DND-41 (cell line): Measurements from ENCODE around the gene IRF4.

Experiments used
- EZH2 ChIP-seq: IDR thresholded peaks from 3 replicates; pipeline ENCODE4 v1.6.1; 2012; ENCODE audit warnings: borderline replicate concordance, low read depth, mild to moderate bottlenecking, moderate library complexity, low read length, inconsistent platforms; ENCODE audit not compliant: severe bottlenecking
- TF ChIP-seq, protein P1 (sequence below): IDR thresholded peaks from 2 replicates; pipeline ENCODE4 v1.5.1; 2012; ENCODE audit warnings: borderline replicate concordance, low read length, moderate library complexity, mild to moderate bottlenecking; ENCODE audit not compliant: poor library complexity, severe bottlenecking; ENCODE audit errors: extremely low read depth

GRCh38 chr6:367298-367794 is 24.2 kb upstream of the IRF4 start:
- TF ChIP-seq, protein P1, sequence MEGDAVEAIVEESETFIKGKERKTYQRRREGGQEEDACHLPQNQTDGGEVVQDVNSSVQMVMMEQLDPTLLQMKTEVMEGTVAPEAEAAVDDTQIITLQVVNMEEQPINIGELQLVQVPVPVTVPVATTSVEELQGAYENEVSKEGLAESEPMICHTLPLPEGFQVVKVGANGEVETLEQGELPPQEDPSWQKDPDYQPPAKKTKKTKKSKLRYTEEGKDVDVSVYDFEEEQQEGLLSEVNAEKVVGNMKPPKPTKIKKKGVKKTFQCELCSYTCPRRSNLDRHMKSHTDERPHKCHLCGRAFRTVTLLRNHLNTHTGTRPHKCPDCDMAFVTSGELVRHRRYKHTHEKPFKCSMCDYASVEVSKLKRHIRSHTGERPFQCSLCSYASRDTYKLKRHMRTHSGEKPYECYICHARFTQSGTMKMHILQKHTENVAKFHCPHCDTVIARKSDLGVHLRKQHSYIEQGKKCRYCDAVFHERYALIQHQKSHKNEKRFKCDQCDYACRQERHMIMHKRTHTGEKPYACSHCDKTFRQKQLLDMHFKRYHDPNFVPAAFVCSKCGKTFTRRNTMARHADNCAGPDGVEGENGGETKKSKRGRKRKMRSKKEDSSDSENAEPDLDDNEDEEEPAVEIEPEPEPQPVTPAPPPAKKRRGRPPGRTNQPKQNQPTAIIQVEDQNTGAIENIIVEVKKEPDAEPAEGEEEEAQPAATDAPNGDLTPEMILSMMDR: no peak
- no peak for TF ChIP-seq EZH2
